K562 (cell line): Measurements from ENCODE around the gene RFX6. TPM values are rescaled to one million over a fixed set of nuclear protein-coding genes. Genes with fewer than 3 reads are reported as not detected.

Experiments
- KDM4B ChIP-seq, 2 experiments: fragments of 450-650 bp in 1 of 2; sonication (generic) in 1 of 2; IDR thresholded peaks; 2 replicates each; pipeline ENCODE4 v1.6.1; 2016 to 2017; ENCODE audit warnings: borderline replicate concordance in 2 of 2, antibody characterized with exemption in 1 of 2, low read depth in 1 of 2, mild to moderate bottlenecking in 1 of 2
- KLF13 ChIP-seq: fragments of 450-650 bp; IDR thresholded peaks from 2 replicates; pipeline ENCODE4 v1.6.1; 2016; ENCODE audit warnings: missing genetic modification characterization, low read depth, mild to moderate bottlenecking, missing compliant biosample characterization, moderate library complexity, borderline replicate concordance
- SETDB1 ChIP-seq: IDR thresholded peaks from one replicate; pipeline ENCODE4 v1.6.1; 2012; ENCODE audit warnings: low read length, control low read depth, inconsistent platforms
- polyA plus RNA-seq, 8 experiments: library from polyadenylated mRNA; depleted of rRNA in 4 of 8; stranded (reverse) in 5 of 8; unstranded in 3 of 8; fragments of >200 nt; fragmentation: Nextera tagmentation in 2 of 8; fragmentation: Illumina TruSeq in 1 of 8; extraction: Ambion mirVana in 2 of 8; extraction: Trizol in 1 of 8; gene quantifications; 2 replicates each; pipeline versions ENCODE4 v1.2.1 to v1.2.3, GENCODE V29; 2011 to 2014; ENCODE audit warnings: inconsistent platforms in 1 of 8, missing spikeins in 1 of 8
- total RNA-seq, 7 experiments: library from RNA; depleted of rRNA in 6 of 7; stranded (reverse); fragments of >200 nt in 6 of 7; fragmentation: Illumina TruSeq in 2 of 7; extraction: Trizol in 2 of 7; gene quantifications; 2 replicates each; pipeline versions ENCODE4 v1.2.1 to v1.2.3, GENCODE V29; 2011 to 2021; ENCODE audit warnings: low replicate concordance in 1 of 7
- TF ChIP-seq, protein P1 (sequence below): sonication (generic); formaldehyde crosslinking; IDR thresholded peaks from 2 replicates; pipeline ENCODE4 v1.8.0; 2023; ENCODE audit warnings: missing genetic modification reagents, mild to moderate bottlenecking, borderline replicate concordance
- TF ChIP-seq, protein P2 (sequence below), 2 experiments: fragments of 450-650 bp in 1 of 2; sonication (generic) in 1 of 2; formaldehyde crosslinking; conservative IDR thresholded peaks; 2 replicates each; pipeline versions ENCODE4 v1.4.0 to v1.8.1; 2020 to 2022; ENCODE audit warnings: mild to moderate bottlenecking in 1 of 2, missing genetic modification reagents in 1 of 2
- TF ChIP-seq, protein P3 (sequence below): fragments of 250-450 bp; sonication (Bioruptor Pico); IDR thresholded peaks from 2 replicates; pipeline ENCODE4 v1.4.0; 2020

RFX6 gene
- total and polyA plus RNA-seq, 9 of the 15 experiments (the other 6 are each of a cell fraction or from before 2014, with no cell fraction given): not detected

DNA sequence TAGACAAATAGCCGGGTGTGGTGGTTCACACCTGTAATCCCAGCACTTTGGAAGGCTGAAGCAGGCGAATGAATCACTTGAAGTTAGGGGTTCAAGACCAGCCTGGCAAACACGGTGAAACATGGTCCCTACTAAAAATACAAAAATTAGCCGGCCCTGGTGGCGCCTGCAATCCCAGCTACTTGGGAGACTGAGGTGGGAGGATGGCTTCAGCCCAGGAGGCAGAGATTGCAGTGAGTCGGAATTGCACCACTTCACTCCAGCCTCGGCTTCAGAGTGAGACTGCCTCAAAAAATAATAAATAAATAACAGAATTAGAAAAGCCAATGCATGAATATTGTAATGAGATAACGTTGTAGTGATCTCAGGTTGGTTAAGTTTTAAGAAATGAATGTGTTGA lies 61.3 kb downstream of the RFX6 start (continued):
- TF ChIP-seq, protein P1, sequence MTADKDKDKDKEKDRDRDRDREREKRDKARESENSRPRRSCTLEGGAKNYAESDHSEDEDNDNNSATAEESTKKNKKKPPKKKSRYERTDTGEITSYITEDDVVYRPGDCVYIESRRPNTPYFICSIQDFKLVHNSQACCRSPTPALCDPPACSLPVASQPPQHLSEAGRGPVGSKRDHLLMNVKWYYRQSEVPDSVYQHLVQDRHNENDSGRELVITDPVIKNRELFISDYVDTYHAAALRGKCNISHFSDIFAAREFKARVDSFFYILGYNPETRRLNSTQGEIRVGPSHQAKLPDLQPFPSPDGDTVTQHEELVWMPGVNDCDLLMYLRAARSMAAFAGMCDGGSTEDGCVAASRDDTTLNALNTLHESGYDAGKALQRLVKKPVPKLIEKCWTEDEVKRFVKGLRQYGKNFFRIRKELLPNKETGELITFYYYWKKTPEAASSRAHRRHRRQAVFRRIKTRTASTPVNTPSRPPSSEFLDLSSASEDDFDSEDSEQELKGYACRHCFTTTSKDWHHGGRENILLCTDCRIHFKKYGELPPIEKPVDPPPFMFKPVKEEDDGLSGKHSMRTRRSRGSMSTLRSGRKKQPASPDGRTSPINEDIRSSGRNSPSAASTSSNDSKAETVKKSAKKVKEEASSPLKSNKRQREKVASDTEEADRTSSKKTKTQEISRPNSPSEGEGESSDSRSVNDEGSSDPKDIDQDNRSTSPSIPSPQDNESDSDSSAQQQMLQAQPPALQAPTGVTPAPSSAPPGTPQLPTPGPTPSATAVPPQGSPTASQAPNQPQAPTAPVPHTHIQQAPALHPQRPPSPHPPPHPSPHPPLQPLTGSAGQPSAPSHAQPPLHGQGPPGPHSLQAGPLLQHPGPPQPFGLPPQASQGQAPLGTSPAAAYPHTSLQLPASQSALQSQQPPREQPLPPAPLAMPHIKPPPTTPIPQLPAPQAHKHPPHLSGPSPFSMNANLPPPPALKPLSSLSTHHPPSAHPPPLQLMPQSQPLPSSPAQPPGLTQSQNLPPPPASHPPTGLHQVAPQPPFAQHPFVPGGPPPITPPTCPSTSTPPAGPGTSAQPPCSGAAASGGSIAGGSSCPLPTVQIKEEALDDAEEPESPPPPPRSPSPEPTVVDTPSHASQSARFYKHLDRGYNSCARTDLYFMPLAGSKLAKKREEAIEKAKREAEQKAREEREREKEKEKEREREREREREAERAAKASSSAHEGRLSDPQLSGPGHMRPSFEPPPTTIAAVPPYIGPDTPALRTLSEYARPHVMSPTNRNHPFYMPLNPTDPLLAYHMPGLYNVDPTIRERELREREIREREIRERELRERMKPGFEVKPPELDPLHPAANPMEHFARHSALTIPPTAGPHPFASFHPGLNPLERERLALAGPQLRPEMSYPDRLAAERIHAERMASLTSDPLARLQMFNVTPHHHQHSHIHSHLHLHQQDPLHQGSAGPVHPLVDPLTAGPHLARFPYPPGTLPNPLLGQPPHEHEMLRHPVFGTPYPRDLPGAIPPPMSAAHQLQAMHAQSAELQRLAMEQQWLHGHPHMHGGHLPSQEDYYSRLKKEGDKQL: no peak
- TF ChIP-seq SETDB1 (no peak), KDM4B (IDR thresholded peaks at IDR 0.05; ENCODE audit: borderline replicate concordance in 2 of 2, low read depth in 1 of 2) (no peak), KLF13 (tag) (no peak)
- TF ChIP-seq, protein P2, sequence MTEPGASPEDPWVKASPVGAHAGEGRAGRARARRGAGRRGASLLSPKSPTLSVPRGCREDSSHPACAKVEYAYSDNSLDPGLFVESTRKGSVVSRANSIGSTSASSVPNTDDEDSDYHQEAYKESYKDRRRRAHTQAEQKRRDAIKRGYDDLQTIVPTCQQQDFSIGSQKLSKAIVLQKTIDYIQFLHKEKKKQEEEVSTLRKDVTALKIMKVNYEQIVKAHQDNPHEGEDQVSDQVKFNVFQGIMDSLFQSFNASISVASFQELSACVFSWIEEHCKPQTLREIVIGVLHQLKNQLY (CRISPR knock-in tag; conservative IDR thresholded peaks at IDR 0.05): no peak
- TF ChIP-seq, protein P3, sequence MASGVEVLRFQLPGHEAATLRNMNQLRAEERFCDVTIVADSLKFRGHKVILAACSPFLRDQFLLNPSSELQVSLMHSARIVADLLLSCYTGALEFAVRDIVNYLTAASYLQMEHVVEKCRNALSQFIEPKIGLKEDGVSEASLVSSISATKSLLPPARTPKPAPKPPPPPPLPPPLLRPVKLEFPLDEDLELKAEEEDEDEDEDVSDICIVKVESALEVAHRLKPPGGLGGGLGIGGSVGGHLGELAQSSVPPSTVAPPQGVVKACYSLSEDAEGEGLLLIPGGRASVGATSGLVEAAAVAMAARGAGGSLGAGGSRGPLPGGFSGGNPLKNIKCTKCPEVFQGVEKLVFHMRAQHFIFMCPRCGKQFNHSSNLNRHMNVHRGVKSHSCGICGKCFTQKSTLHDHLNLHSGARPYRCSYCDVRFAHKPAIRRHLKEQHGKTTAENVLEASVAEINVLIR (CRISPR knock-in tag): no peak
- TF ChIP-seq, all 486 proteins: peak for 0
